AG10803 (cell line): ENCODE data around the gene FAM83D.
"Not testable (repeated sequence)": the region's sequence is repeated elsewhere in the genome, so short reads cannot be mapped to it uniquely, and the experiment has no call there.

Experiments
- DNase-seq: peaks from one replicate; pipeline ENCODE4 v3.0.0; 2010; ENCODE audit warnings: low read depth
- H3K4me3 ChIP-seq: 2 replicates; pipeline ENCODE4 v1.5.1; 2011; ENCODE audit warnings: mild to moderate bottlenecking, low read length, control low read depth
- TF ChIP-seq, protein P1 (sequence below): conservative IDR thresholded peaks from 2 replicates; pipeline ENCODE4 v1.5.1; 2011; ENCODE audit warnings: mild to moderate bottlenecking, low read length, control low read depth, inconsistent platforms

FAM83D gene

DNA sequence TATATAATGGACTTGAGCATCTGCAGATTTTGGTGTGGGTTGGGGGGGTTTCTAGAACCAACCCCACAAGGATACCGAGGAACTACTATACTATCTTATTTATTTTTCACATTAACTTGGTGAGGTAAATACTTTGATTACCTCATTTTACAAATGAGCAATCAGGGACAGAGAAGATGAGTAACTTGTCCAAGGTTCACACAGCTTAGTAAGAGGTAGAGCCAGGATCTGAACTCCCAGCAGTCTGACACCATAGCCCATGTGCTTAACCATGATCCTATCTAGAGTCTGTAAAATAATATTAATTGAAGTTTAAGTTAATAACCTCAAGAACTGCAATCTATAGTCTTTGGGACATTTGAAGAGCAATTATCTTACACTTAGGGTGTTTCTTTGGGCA is 64.5 kb downstream of the FAM83D start:
- H3K4me3 ChIP-seq, result no peak overlapping the region
- DNase-seq, result no peak
- TF ChIP-seq, protein P1, sequence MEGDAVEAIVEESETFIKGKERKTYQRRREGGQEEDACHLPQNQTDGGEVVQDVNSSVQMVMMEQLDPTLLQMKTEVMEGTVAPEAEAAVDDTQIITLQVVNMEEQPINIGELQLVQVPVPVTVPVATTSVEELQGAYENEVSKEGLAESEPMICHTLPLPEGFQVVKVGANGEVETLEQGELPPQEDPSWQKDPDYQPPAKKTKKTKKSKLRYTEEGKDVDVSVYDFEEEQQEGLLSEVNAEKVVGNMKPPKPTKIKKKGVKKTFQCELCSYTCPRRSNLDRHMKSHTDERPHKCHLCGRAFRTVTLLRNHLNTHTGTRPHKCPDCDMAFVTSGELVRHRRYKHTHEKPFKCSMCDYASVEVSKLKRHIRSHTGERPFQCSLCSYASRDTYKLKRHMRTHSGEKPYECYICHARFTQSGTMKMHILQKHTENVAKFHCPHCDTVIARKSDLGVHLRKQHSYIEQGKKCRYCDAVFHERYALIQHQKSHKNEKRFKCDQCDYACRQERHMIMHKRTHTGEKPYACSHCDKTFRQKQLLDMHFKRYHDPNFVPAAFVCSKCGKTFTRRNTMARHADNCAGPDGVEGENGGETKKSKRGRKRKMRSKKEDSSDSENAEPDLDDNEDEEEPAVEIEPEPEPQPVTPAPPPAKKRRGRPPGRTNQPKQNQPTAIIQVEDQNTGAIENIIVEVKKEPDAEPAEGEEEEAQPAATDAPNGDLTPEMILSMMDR, result no peak

DNA sequence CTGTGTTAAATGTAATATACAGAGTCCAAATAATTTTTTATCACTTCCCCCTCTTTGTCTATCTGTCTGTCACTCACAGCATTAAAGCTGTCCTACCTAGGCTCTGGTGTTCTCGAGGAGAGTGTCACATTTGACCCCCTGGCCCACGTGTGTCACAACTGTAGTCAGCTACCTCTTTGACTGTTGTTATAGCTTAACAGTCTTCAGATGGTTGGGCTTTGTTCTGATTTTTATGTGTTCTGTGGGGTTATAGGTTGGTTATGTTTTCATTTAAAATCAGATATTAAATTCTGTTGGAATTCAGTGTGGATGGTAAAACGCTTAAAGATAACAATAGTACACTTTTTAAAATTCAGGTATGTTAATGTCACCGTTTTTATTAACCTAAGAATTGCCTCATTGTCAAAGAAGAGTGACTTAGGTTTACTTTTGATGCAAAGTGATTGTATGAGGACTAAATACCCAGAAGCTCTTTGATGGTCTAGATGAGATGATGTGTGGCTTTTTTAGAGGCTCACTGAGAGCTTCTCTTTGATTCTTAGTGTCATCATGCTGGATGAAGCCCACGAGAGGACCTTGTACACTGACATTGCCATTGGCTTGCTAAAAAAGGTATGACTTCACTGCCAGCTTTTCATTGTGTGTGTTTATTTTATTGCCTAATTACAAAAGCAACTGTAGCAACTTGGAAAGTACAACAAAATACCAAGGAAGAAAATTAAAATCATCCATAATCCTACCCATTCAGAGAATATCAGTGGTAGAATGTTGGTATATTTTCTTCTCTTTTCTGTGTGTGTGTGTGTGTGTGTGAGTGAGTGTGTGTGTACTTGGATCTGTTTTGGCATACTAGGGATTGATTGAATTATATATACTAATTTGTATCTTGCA is 65.8 kb downstream of the FAM83D start:
- no peak overlapping the region for H3K4me3 ChIP-seq
- TF ChIP-seq, protein P1, result no peak
- DNase-seq, result no peak

DNA sequence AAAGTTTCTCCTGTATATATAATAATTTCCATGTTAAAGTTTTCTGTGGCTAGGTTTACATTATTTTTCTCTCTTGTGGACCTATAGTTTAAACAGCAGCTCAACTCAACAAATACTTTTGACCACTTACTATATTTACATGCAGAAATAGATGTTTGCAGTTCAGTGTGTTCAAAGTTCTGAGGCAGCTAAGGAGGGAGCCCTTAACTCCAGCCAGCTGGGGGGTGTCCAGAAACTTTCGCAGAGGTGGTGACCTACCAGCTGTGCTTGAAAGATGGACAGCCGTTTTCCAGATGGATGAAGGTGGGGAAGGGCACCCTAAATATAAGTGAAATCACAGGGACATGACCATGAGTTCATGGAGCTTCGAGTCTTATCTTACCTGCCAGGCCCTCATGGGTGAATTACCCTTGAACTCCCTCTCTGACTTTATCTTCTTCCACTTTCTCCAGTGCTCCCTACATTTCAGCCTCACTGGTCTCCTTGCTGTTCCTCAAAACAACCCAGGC is 69.4 kb downstream of the FAM83D start:
- TF ChIP-seq, protein P1, result no peak
- DNase-seq, result no peak
- no peak overlapping the region for H3K4me3 ChIP-seq

DNA sequence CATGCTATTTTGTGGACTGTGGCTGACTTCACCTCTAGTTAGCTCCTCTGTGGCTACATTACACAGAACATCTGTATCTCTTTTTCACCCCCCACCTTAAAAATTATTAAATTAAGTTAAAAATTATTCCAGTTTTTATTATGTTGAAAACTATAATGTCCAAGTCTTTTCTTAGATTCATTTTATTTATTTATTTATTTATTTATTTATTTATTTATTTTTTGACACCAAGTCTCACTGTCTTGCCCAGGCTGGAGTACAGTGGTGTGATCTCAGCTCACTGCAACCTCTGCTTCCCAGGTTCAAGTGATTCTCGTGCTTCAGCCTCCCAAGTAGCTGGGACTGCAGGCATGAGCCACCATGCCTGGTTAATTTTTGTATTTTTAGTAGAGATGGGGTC is 70.6 kb downstream of the FAM83D start:
- DNase-seq, H3K4me3 ChIP-seq: not testable (repeated sequence)

DNA sequence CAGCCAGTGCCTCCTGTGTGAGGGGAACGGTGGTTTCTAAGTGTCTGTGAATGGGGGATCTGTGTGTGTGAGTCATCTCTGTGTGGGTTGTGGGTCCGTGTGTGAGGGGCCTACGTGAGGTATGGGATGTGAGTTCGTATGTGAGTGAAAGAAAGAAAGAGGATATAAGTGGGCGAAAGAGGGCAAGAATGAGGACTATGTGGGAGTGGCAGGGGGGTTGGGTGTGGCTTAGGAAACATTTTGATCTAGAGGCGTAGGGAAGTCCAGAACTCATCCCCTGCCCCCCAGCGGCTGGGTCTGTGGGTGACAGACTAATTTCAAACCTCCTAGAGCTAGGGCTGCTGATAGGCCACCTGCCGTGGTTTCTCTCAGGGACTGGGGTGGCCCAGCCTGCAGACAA is 71.4 kb downstream of the FAM83D start:
- DNase-seq, result no peak
- TF ChIP-seq, protein P1, result no peak
- no peak overlapping the region for H3K4me3 ChIP-seq

DNA sequence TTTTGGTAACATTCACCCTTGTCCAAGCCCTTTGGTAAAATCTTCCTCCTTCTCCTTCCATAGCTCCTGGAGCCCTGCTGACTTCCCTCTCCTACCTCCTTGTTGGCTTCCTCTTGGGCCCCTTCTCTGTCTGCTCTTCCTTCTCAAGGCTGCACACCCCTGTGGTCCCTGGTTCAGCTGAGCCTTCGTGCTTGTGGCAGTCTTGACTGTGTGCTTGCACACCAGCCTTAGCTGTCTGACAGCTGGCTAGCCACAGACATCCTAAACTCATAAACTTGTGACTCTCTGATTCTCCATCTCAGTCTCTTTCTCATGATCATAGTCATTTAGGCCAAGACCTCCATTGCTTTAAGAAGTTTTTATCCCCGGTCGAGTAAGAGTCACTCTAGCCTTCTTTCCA is 73.0 kb downstream of the FAM83D start:
- no peak for DNase-seq
- H3K4me3 ChIP-seq, result no peak overlapping the region
- TF ChIP-seq, protein P1, result no peak

DNA sequence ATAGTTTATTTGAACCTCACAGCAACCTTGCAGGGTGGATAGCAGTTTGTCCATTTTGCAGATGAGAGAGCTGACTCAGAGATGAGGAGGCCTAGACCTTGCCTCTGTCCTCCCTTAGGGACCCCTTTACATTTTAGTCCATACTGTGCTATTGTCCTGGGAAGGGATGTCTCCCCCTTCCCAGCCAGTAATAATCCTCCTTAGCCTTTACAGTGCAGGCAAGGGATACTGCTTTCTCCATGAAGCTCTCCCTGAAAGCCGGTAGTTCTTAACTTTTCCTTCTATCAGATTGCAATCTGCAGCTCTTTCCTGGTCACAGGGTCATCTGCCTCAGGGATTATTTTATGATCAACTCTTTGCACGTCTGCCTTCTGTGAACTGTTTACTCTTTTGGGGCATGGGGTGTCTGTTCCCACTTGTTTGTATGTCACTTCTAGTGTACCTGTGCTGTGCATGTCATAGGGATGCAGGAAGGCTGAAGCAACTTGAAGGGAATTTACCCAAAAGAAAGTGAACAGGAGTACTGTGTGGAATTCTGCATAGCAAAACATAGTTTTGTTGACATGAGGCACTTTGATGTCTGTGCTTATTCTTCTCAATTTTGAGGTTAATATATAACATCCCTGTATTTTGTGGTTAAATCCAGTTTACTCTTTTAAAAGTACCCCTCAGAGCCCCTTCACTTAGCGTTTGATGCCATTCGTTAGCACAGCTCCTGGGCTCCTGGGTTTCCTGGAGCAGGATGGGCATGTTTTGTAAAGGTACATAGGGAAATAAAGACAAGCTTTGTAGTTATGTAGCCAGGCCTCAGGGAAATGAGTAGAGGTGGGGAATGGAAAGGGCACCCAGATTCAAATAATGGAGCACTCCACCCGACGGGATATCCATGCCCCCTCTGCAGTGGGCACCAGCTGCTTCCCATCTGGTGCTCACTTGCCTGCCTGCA is 74.0 kb downstream of the FAM83D start:
- TF ChIP-seq, protein P1, result no peak
- no peak overlapping the region for H3K4me3 ChIP-seq
- DNase-seq, result no peak
